Keratinocyte (primary cell): ENCODE measurements around the gene MAD1L1.

Experiments used
- EZH2 ChIP-seq: IDR thresholded peaks from one replicate; pipeline ENCODE4 v1.6.1; 2012; ENCODE audit warnings: inconsistent platforms, mild to moderate bottlenecking, low read length, moderate library complexity
- TF ChIP-seq, protein P1 (sequence below), 3 experiments: IDR thresholded peaks in 1 of 3; conservative IDR thresholded peaks in 1 of 3; optimal IDR thresholded peaks in 1 of 3; 2 replicates in 2 of 3; 3 replicates in 1 of 3; pipeline versions ENCODE3 to v1.5.1; 2011; ENCODE audit warnings: low read length in 3 of 3, mild to moderate bottlenecking in 3 of 3, moderate library complexity in 2 of 3, control low read depth in 1 of 3, inconsistent platforms in 1 of 3; ENCODE audit not compliant: insufficient read depth in 2 of 3; ENCODE audit errors: extremely low read depth in 1 of 3

DNA sequence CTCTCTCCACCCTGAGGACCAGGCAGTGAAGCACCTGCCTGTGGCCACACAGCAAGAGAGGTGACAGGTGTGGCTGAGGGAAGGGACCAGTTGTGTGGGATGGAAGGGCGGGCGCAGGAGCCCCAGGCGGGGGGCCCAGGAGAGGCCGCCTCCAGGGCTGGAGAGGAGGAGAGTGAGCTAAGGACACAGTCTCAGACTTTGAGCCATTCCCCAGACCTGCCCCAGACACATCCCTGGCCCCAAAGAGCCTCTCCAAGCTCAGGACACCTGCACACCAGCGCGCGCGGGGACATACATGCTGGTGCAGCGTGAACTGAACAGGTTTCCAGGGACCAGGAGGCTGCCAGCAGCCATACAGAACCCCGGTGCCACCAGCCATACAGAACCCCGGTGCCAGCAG lies 237.3 kb downstream of the MAD1L1 start:
- TF ChIP-seq, protein P1, sequence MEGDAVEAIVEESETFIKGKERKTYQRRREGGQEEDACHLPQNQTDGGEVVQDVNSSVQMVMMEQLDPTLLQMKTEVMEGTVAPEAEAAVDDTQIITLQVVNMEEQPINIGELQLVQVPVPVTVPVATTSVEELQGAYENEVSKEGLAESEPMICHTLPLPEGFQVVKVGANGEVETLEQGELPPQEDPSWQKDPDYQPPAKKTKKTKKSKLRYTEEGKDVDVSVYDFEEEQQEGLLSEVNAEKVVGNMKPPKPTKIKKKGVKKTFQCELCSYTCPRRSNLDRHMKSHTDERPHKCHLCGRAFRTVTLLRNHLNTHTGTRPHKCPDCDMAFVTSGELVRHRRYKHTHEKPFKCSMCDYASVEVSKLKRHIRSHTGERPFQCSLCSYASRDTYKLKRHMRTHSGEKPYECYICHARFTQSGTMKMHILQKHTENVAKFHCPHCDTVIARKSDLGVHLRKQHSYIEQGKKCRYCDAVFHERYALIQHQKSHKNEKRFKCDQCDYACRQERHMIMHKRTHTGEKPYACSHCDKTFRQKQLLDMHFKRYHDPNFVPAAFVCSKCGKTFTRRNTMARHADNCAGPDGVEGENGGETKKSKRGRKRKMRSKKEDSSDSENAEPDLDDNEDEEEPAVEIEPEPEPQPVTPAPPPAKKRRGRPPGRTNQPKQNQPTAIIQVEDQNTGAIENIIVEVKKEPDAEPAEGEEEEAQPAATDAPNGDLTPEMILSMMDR (optimal IDR thresholded peaks at IDR 0.05 in 1 of 3, IDR thresholded peaks at IDR 0.05 in 1 of 3, conservative IDR thresholded peaks at IDR 0.05 in 1 of 3; ENCODE audit: extremely low read depth in 1 of 3, insufficient read depth in 2 of 3, low read length in 3 of 3), result no peak
- no peak for TF ChIP-seq EZH2
